Right atrium auricular region (tissue), 2 donors: ENCODE data around the gene ABHD14A. TPM values are rescaled to one million over a fixed set of nuclear protein-coding genes. Genes with fewer than 3 reads are reported as not detected.

Source experiments
- DNase-seq: peaks from one replicate; pipeline ENCODE4 v3.0.0-alpha.2; 2019; ENCODE audit warnings: low spot score
- H3K27ac ChIP-seq, 2 donors: fragments of 200-600 bp; sonication (generic); 1 replicate in 1 of 2; 2 replicates in 1 of 2; pipeline ENCODE4 v1.5.1; 2016 to 2019
- H3K27me3 ChIP-seq, 2 donors: fragments of 200-600 bp; sonication (generic); one replicate each; pipeline versions ENCODE4 v1.5.1 to v1.6.0; 2017 to 2019
- H3K36me3 ChIP-seq: fragments of 200-600 bp; sonication (generic); one replicate; pipeline ENCODE4 v1.5.1; 2016
- H3K4me1 ChIP-seq, 2 donors: fragments of 200-600 bp; sonication (generic); one replicate each; pipeline versions ENCODE4 v1.5.1 to v1.6.0; 2017 to 2019
- H3K4me3 ChIP-seq, 2 donors: fragments of 200-600 bp; sonication (generic); 1 replicate in 1 of 2; 2 replicates in 1 of 2; pipeline ENCODE4 v1.5.1; 2017 to 2019; ENCODE audit warnings: mild to moderate bottlenecking in 1 of 2, moderate library complexity in 1 of 2
- H3K9me3 ChIP-seq, 2 donors: fragments of 200-600 bp; sonication (generic); one replicate each; pipeline ENCODE4 v1.5.1; 2019
- total RNA-seq, 2 donors: library from RNA; depleted of rRNA; stranded (reverse); fragments of >200 nt; gene quantifications; one replicate each; pipeline ENCODE4 v1.1.0, GENCODE V29; 2016
- TF ChIP-seq, protein P1 (sequence below), 2 donors: fragments of 200-600 bp; sonication (generic); IDR thresholded peaks; one replicate each; pipeline ENCODE4 v1.5.1; 2019; ENCODE audit warnings: antibody characterized with exemption in 2 of 2

Gene ABHD14A
- total RNA-seq, 2 donors from 2014 or later: 21.0 to 31.3 TPM

DNA sequence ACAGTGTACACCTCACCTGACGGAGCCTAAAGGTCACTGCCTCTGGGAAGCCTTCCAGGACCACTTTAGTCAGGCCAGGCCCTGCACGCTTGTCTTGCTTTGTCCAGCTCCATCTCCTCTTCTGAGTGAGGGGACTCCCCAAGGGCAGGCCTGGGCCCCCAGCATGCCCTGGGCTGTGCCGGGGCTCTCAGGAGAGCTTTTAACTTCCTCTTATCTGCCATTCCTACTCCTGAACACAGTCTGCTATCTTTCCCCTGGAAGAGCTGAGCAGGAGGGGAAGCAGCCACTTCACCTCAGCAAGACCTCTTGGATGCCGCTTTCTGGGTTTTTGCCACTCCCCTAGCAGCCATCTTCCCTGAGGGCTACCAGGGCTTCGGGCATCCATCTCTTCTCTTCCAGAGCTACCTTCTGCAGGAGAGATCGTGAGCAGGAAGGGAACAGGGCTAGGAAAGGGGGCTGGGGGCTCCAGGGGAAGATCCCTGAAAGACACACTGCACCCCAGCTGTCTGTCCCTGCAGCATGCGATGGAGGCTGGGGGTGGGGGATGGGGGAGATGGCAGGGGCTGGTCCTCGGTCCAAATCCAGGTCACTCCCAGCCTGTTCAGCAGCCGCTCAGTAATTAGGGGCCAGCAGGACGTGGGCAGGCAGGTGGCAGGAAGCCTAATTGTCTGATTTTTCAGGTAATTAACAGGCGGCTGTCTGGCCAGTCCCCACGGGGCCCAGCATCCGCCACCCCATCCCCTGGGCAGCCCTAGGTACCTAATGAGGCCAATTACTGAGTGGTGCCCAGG, 40.8 kb downstream of the ABHD14A start:
- TF ChIP-seq, protein P1, sequence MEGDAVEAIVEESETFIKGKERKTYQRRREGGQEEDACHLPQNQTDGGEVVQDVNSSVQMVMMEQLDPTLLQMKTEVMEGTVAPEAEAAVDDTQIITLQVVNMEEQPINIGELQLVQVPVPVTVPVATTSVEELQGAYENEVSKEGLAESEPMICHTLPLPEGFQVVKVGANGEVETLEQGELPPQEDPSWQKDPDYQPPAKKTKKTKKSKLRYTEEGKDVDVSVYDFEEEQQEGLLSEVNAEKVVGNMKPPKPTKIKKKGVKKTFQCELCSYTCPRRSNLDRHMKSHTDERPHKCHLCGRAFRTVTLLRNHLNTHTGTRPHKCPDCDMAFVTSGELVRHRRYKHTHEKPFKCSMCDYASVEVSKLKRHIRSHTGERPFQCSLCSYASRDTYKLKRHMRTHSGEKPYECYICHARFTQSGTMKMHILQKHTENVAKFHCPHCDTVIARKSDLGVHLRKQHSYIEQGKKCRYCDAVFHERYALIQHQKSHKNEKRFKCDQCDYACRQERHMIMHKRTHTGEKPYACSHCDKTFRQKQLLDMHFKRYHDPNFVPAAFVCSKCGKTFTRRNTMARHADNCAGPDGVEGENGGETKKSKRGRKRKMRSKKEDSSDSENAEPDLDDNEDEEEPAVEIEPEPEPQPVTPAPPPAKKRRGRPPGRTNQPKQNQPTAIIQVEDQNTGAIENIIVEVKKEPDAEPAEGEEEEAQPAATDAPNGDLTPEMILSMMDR (IDR thresholded peaks at IDR 0.05): no peak
- H3K4me3 ChIP-seq: no peak overlapping the region
- H3K4me1 ChIP-seq: peaks cover 0 to 76% of the 10 kb centered on the region in 2 donors
- DNase-seq: no peak
- H3K36me3 ChIP-seq: no peaks in the 10 kb centered on the region
- H3K9me3 ChIP-seq: no peaks in the 10 kb centered on the region
- H3K27ac ChIP-seq: peak overlapping the region; percentile 93 to 96
- no peaks in the 10 kb centered on the region for H3K27me3 ChIP-seq

DNA sequence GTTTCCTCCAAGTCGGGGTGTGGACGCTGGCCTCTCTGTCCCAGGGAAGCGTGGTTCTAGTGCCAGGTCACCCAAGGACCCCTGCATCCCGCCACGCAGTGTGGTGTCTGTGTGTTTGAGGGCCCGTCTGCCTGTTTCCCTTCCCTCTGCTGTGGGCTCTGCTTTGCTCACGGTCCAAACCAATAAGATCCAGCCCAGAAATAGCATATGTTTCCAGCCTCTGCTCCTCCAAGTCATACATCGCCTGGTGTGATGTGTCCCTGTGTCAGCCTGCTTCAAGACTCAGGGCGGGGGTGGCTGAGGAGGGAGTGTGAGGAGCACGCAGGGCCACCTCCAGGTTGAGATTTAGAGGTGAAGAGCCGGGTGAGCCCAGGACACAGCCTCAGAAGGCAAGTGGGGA, 42.7 kb downstream of the ABHD14A start:
- no peak for DNase-seq
- Histone ChIP-seq H3K9me3 (no peaks in the 10 kb centered on the region), H3K36me3 (no peaks in the 10 kb centered on the region), H3K4me3 (no peak overlapping the region), H3K27ac (peak overlapping the region; percentile 93 to 96), H3K4me1 (peaks cover 0 to 94% of the 10 kb centered on the region in 2 donors), H3K27me3 (no peaks in the 10 kb centered on the region)
- TF ChIP-seq, protein P1 (IDR thresholded peaks at IDR 0.05): no peak

DNA sequence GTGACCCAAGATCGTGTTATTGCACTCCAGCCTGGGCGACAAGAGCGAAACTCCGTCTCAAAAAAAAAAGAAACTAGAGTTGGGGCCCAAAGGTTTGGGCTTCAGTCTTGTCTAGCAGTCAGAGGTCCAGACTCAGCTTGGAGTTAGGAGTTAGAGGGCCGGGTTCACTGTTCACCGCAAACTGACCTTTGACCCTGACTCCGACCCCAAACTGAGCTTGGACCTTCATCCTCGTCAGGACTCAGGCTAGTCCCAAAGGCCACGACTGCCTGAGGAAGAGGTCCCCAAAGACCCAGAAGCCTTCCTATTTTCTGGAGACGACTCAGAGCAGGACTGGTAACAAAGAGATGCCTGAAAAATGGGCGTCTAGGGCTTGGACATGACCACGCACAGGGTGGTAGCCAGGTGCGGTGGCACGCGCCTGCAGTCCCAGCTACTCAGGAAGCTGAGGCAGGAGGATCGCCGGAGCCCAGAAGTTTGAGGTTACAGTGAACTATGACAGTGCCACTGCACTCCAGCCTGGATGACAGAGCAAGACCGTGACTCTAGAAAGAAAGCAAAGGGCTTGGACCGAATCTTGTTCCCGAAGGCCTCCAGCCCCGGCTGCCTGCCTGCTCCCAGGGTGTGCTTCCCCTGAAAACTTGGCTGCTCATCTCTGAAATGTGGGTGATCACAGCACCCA, 43.6 kb downstream of the ABHD14A start:
- H3K4me1 ChIP-seq: peaks cover 0 to 94% of the 10 kb centered on the region in 2 donors
- H3K36me3 ChIP-seq: no peaks in the 10 kb centered on the region
- peak overlapping the region; percentile 93 to 96 for H3K27ac ChIP-seq
- H3K27me3 ChIP-seq: no peaks in the 10 kb centered on the region
- no peaks in the 10 kb centered on the region for H3K9me3 ChIP-seq
- TF ChIP-seq, protein P1 (IDR thresholded peaks at IDR 0.05): no peak
- no peak for DNase-seq
- no peak overlapping the region for H3K4me3 ChIP-seq

DNA sequence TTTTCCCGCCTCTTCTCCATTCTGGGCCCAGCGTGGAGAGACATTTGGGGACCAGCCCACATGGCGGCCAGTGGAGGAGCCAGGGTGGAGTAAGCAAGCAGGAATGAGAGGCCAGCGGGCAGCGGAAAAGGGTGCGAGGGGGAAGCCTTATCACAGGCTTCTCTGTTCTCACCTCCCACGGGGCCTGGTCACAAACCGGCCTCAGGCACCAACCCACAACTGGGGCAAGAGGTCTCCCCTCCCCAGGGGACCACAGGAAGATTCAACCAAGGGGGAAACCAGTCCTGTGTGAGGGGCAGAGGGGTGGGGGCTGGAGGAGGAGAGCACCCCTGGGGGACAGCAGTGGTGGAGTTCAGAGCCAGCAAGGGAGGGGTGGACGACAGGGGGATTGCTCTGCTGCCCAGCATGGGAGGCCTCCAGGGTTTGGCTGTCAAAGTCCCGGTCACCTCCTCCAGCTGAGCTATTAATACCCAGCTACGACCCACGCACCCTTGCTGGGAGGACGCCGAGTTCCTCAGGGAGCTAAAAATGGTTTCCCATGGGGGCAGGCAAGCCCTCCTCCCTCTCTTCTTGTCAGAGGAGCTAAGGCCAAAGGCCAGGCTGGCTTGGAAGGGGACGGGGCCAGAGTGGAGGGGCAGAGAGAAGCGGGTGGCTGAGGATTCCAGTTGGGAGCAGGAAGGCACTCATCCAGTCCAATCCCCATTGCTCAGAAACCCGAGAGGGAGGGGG, 44.7 kb downstream of the ABHD14A start:
- no peaks in the 10 kb centered on the region for H3K27me3 ChIP-seq
- no peaks in the 10 kb centered on the region for H3K36me3 ChIP-seq
- no peak overlapping the region for H3K4me3 ChIP-seq
- no peaks in the 10 kb centered on the region for H3K9me3 ChIP-seq
- H3K4me1 ChIP-seq: peaks cover 0 to 98% of the 10 kb centered on the region in 2 donors
- TF ChIP-seq, protein P1 (IDR thresholded peaks at IDR 0.05): no peak
- peak overlapping the region; percentile 93 to 96 for H3K27ac ChIP-seq
- peak; percentile 68 for DNase-seq

DNA sequence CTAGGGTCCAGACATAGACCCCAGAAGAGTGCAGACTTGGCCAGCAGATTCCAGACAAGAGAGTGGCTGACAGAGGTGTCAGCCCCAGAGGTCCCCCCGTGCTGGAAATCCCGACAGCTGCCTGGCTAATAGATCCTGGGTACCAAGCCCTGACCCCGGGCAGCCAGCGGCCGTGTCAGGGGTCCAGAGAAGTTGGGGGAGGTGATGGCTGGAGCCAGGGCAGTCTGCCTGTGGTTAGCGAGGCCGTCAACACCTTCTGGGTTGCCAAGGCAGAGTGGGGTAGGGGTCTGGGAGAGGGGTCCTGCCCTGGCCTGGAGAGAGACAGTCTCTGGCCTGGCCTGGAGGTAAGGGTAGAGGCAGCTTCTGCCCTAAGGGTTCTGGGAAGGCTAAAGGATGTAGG, 45.9 kb downstream of the ABHD14A start:
- no peaks in the 10 kb centered on the region for H3K27me3 ChIP-seq
- H3K4me1 ChIP-seq: peaks cover 0 to 98% of the 10 kb centered on the region in 2 donors
- TF ChIP-seq, protein P1 (IDR thresholded peaks at IDR 0.05): no peak
- H3K36me3 ChIP-seq: no peaks in the 10 kb centered on the region
- DNase-seq: no peak
- no peak overlapping the region for H3K4me3 ChIP-seq
- peak overlapping the region; percentile 93 to 96 for H3K27ac ChIP-seq
- no peaks in the 10 kb centered on the region for H3K9me3 ChIP-seq
